HG02884 (cell line): ENCODE results near the gene MEGF6.
"Not testable (repeated sequence)": the region's sequence is repeated elsewhere in the genome, so short reads cannot be mapped to it uniquely, and the experiment has no call there.

Experiments used
- ATAC-seq: cut with Tn5 transposase; IDR thresholded peaks from one replicate; pipeline ENCODE4 v1.9.1; 2021; ENCODE audit warnings: mild to moderate bottlenecking, moderate library complexity; ENCODE audit not compliant: unreplicated experiment

The MEGF6 gene

DNA sequence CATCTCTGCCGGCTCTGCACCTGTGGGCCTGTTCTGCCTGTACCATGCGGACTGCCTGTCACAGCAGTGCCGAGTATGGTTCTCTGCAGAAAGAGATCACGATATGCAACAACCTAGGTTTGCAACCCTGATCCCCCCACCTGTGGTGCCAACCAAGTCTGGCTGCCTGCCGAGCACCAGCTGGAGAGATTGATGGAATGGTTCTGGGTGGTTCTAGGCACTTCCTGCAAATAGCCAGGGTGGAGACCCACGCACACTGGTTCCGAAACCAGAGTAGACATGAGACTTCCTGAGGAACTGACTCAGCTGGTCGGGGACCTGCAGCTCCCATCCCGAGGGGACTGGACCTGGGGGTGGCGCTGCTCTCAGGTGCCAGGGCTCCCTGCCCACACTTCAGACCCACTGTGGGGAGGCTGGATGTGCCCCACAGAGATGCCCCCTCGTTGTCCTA, 18.9 kb upstream of the MEGF6 start:
- no peak for ATAC-seq

DNA sequence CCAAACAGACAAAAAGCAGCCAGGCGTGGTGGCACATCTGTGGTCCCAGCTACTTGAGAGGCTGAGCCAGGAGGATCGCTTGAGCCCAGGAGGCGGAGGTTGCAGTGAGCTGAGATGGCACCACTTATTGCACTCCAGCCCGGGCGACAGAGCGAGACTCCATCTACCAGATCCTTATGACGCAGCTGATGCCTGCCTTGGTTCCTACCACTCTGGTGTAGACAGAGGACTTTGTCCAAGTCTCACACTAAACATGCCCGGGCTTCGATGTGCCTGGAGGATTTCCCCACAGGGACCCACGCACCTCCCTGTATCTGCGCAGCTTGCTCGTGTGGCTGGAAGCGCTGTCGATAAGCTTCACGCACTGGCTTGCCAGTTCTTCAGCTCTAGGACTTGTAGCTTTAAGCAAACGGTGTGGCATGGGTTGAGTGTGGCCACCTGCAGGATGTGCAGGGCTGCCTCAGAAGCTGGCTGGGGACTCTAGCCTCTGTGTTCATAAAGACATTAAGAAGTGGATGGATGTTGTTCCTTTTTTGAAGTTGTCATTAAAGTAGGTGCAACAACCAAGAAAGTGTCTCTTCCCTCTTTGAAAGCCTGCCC, 18.4 kb upstream of the MEGF6 start:
- ATAC-seq: no peak

- ATAC-seq: no peak
Observed at GRCh38 chr1:3628445-3628844, 17.1 kb upstream of the MEGF6 start.

DNA sequence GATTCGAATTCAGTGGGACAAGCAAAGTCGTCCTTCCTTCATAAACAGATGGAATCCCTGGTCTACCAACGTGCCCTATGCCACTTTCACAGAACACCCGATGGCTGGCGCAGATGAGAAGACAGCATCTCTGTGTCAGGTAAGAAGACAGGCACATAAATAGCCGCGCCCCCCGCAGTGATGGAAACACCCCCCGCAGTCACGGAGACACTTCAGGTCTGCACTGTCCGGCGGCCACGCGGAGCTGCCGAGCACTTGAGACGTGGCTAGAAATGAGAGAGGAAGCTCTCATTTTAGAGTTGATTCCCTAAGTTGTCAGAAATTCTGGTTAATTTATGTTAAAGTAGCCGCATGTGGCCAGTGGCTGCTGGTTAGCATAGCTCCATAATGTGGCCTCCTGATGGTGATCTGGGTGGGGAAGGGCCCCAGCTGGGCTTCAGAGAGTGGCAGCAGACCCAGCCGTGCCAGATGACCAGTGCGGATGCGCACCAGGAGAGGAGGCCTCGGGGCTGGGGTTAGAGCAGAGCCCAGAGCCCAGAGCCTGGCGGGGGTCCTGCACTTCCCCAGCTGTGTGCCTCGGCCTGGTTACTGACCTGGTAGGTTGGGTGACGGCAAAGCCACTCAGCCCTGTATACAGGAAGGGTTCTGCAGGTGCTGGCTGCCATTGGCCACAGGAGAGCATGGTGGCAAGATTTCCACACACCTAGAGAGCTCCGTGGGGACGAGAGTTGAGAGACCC, 16.4 kb upstream of the MEGF6 start:
- ATAC-seq: no peak

DNA sequence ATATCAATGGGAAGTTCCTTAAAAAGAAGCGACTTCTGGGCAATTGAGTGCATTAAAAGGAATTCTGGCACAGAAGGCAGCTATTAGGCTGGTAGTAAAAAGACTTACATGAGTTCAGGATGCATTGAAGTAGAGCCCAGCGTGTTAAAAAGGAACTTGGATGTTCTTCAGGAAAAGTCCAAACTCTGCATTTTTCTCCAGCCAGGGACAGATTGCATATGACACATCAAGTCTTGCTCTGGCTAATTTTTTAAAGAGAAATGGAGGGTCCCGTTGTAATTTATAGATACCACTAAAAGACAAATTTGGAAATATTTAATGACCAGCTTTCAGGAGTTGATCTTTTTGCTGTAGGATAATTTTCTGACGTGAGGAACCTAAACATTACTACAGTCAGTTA, 14.7 kb upstream of the MEGF6 start:
- no peak for ATAC-seq

GRCh38 chr1:3625151-3625907, 14.0 kb upstream of the MEGF6 start:
- ATAC-seq: no peak

- ATAC-seq: peak; percentile 94
Observed at GRCh38 chr1:3624200-3625136, 13.2 kb upstream of the MEGF6 start, which contains the start of gene TPRG1L. Gene TPRG1L, plus strand, starts transcription at chr1:3625015. Its CDS starts 58 bp downstream, at chr1:3625073.

DNA sequence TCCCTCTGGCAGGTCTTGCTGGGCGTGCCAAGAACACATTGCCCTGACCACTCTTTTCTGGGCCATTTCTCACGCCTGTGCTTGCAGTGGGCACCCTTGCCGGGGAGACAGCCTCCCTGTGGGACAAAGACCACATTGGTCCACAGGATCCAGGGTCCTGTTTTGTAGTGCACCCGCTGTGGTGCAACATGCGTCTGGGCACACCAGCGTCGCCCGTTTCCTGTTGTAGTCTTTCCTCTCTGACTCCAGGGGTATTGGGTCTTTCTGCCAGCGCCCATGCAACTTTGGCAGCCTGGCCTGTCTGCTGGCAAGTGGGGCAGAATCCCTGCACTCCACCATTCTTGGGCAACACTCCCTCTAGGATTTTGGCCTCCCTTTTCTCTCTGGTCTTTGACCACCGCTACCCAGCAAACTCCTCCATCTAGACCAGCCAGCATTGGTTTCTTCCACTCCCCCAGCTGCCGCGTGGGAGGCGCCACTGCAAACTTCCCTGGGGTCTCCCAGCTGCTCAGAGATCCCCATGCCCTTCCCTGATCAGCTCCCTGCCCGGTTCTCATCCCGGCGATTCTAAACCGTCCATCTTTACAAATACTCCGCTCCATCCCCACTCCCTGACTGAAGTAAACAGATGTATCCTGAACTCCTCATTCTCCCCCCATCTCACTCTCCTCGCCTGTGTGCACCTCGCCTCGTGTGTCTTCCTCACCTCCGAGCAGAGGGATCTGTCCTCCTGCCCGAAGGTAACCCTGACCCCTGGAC, 12.3 kb upstream of the MEGF6 start:
- ATAC-seq: no peak

- not testable (repeated sequence) for ATAC-seq
Observed at GRCh38 chr1:3622102-3622501, 10.8 kb upstream of the MEGF6 start.

- not testable (repeated sequence) for ATAC-seq
Observed at GRCh38 chr1:3621151-3621671, 9.9 kb upstream of the MEGF6 start.

- no peak for ATAC-seq
Observed at GRCh38 chr1:3620708-3621107, 9.4 kb upstream of the MEGF6 start.

DNA sequence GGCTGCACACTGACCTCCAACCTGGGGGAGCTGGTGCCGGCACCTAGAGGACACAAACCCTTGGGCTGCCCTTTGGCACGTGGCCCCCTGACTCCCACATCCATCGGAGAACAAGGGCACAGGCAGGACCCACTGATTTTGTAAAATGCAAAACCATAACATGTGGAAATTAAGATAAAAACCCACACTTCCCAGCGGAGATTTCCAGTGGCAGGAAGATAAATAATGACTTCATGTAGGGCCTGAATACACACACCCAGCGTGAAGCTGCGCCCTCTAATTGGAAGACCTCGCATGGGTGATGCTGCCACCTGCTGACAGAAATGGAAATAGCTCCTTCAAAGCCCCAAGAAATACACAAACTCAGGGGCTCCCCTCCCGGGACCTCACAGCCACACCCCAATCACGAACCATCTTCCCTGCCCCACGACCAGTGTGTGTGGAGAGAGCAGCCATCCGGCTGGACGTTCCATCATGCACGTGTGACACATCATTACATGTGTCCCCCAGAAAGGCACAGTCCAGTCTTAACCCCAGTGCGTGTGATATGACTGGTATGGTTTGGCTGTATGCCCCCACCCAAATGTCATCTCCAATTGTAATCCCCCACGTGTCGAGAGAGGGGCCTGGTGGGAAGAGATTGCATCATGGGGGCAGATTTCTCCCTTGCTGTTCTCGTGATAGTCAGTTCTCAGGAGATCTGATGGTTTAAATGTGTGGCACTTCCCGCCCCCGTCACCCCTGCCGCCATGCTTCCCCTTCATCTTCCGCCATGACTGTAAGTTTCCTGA, 7.8 kb upstream of the MEGF6 start:
- no peak for ATAC-seq

- ATAC-seq: no peak
Observed at GRCh38 chr1:3618531-3618880, 7.2 kb upstream of the MEGF6 start.

GRCh38 chr1:3617806-3618345, 6.6 kb upstream of the MEGF6 start:
- ATAC-seq: no peak

DNA sequence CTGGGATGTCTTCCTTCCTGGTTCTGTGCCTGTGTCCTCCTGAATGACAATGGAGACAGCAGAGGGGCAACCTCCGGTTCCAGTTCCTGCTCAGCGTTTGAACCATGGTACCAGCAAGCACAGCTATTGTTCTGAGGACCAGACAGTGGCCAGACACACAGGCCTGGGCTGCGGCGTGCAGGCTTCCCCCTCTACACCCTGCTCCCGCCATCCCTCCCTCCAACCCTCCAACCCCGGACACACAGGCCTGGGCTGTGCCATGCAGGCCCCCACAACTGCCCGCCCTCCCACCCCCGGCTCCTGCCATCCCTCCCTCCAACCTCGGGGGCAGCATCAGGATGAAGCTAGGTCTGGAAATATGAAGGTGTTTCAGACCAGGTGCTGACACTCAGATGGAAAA, 5.6 kb upstream of the MEGF6 start:
- ATAC-seq: no peak

- no peak for ATAC-seq
Observed at GRCh38 chr1:3614755-3615742, 3.7 kb upstream of the MEGF6 start.

DNA sequence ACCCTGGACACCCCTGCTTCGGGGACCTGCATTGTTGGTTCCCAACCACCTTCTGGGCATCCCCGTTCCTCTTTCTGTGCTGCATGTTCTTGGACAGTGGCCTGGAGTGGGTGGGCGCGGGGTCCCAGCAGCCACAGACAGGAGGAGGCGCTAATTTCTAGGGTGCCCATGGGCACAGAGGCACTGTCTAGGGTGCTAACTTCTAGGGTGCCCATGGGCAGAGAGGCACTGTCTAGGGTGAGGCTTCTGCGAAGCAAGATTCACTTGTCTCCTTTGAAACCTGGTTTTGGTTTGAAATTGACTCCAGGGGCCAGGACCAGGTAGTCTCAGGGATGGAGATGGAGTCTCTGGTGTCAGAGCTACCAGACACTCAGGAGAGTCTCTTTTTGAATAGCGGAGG, 815 bp upstream of the MEGF6 start:
- ATAC-seq: no peak
